OCI-M2 (cell line): ENCODE results near the gene VWA3B.
"Not testable (repeated sequence)": the region's sequence is repeated elsewhere in the genome, so short reads cannot be mapped to it uniquely, and the experiment has no call there.

ENCODE experiments used
- DNase-seq: peaks from one replicate; lab custom pipeline; 2025; ENCODE audit not compliant: unreplicated experiment; lab: John Stamatoyannopoulos, UW

Gene VWA3B, protein sequence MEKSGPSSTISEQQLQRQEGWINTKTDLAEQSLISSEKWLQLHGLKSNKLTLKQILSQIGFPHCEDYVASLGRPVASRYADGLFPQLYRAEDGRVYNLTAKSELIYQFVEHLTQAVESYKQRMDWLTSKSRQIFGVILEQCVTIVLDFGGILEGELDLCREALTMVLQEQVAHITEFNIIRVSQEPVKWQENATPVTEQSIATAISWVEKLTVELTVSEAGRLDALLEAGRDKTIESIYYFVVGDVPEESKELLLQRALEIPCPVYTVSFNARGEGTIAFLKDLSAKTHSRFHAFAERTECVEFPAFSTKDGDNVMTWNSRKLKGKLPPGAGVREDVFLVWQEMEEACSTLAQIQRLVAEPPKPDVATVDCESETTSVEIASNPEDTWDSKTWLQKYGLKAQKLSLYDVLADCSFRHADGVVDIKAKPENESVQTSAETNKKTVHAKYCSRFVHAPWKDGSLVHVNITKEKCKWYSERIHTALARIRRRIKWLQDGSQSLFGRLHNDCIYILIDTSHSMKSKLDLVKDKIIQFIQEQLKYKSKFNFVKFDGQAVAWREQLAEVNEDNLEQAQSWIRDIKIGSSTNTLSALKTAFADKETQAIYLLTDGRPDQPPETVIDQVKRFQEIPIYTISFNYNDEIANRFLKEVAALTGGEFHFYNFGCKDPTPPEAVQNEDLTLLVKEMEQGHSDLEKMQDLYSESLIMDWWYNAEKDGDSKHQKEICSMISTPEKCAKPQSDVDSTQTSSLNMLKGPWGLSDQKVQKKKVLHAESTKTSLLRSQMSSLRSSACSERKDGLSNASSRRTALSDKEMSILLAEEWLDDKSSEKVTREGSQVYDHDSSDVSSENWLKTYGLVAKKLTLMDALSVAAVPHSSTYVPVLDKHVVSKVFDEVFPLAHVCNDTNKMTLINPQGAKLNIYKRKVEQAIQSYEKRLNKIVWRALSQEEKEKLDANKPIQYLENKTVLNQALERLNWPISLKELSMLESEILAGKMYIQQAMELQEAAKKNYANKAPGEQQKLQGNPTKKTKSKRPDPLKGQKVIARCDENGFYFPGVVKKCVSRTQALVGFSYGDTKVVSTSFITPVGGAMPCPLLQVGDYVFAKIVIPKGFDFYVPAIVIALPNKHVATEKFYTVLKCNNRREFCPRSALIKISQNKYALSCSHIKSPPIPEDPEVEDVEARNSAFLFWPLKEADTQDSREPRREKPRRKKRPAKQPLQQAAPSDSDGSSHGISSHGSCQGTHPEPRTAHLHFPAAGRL (N-terminal part only)

DNA sequence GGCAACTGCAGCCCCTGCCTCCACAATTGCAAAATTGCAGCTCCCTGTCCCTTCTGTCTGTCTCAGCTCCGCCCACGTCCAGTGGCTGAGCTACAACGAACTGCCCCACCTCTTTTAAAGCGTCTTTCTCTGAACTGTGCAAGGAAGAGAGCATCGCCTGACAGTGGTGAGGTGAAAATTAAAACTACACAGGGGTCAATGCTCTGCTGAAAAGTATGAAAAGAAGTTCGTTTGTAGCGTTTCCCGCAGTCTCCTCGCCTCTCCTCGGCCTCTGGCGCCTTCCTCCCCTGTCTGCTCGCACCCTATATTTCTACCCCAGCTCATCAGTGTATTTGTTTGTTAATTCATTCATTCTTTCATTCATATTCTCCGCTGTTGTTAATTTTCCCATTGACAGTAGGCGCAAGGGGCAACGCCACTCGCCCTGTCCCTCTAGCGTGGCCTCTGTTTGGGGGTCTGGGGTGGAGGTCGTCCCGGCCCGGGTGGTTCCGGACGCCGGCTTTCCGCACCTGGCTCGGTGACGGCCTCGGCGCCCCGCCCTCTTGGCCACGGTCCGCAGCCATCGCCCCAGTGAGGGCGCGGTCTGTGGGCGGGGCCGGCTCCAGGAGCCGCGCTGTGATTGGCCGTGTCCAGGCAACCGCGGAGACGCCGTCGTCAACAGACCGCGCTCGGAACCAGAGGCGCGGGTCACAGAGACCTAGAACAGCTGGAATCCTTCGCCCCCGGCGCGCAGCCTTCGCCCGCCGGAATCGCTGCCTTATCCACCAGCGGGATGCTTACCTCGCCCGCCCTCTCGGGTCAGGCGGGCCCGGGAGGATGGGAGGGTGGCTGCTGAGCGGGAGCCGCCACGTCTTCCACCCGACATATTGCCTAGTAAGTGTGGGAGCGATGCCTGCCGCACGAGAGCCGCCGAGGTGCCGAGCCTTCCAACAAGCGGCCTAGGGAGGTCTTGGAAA lies at the start of gene VWA3B:
VWA3B (plus strand) TSS at position 677 of the 956 bp plus-strand sequence. CDS start 5,926 bp downstream, outside the sequence.
- no peak for DNase-seq

DNA sequence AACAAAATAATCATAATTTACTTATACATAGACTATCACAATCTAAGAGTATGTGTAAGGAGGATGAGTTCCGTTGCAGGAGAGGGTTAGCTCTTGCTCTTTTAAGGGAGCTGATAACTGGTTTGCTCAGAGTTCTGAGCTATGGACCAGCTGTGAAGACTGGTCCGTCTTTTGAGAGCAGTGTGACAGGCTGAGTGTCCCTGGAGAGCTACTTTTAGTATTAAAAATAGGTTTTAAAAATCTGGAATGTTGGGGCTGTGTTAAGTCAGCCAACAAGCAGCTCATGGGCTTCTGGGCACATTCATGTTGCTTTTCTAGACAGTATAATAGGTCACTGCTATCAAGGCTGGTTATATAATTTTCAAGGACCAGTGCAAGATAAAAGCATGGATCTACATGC lies 49.8 kb upstream of the VWA3B start:
- no peak for DNase-seq

DNA sequence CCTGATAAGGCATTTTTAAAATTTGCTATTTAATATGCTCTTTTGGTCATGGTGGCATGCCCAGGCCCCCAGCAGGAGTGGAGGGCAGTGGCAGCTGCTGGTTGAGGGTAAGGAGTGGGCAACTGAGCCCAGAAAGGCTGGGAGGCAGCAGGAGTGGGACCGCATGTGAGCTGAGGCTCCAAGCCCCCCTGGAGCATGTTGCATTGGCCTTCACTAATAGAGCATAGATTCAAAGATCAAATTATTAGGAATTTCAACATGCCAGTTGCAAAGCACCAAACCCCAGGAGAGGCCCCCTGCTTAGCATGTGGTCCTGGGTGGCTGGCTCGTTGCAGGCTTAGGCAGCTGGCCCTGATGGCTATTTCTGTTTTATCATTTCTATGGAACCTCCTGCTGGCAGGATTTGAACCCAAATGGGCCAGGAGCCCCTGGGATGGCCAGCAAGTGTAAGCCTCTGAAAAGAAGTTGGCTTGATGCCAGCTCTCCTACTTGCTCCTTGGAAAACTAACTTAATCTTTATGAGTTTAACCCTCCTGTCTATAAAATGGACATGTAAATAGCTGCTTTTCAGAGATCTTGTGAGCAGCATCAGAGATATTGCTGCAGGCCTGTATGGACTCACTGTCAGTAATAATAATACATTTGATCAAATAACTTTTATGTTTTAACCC lies 49.2 kb upstream of the VWA3B start:
- no peak for DNase-seq

DNA sequence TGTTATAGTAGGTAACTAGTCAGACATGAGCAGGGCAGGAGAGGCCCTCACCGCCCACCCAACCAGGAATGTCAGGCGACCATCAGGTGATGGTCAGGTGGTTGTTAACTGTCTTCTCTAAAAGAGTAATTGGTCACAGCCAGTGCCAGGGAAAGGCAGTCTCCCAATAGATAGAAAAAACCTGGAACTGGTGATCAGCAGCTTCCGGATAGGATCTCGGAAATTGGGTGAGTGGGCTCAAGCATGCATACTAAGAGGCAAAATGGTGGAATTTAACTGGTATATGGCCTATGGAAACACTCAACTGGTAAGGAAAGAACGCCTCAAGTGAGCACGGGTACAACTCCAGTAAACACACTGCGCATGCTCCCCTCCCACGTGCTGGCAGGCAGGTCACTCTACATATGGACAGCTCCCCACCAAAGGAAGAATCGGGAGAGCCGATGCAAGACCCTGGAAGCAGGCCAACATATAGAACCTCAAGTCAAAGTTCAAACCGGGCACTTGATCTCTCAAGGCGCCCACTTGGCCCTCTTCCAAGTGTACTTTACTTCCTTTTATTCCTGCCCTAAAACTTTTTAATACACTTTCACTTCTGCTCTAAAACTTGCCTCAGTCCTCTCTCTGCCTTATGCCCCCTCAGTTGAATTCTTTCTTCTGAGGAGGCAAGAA lies 47.7 kb upstream of the VWA3B start:
- no peak for DNase-seq

DNA sequence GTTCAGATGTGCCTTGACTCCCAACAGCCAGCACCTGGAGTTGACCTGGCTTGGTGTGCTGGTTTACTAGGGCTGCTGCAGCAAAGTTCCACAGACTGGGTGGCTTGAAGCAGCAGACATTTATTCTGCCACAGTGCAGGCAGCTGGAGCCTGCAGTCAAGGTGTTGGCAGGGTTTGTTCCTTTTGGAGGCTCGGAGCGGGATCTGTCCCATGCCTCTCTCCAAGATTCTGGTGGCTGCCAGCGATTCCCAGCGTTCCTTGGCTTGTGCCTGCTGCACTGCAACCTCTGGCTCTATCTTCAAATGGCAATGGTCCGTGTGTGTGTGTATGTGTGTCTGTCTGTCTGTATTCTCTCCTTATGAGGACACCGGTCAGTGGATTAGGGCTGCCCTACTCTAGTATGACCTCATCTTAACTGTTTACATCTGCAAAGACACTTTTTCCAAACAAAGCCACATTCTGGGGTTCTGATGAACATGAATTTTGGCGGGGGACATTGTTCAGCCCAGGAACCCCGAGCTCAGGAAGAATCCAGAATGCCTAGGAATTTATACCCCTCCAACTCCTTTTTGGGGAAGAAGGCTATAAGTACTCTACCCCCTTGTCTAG lies 46.5 kb upstream of the VWA3B start:
- no peak for DNase-seq

DNA sequence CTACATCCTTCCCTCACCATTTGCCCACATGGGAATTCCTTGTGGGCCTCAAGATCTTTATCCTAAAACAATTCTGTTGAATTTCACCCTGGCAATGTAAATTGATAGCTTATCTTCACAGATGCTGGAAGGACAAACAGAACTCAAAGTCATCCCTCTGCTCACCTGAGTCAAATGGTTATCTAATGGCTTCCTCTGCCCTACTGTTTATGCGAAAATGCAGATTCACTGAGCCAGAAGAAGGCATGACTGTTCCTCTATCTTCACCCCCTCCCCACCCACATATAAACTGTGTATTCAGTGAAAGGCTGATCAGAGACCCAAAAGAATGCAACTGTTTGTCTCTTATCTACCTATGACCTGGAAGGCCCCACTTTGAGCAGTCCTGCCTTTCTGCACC lies 43.9 kb upstream of the VWA3B start:
- no peak for DNase-seq

DNA sequence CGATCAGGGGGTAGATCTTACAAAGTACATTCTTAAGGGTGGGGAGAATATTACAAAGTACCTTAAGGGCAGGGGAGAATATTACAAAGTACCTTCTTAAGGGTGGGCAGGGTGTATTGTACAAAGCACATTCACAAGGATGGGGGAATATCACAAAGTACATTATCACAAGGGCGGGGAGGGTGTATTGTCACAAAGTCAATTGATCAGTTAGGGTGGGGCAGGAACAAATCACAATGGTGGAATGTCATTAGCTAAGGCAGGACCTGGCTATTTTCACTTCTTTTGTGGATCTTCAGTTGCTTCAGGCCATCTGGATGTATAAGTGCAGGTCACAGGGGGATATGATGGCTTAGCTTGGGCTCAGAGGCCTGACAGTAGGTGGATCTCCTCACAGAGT lies 42.2 kb upstream of the VWA3B start:
- DNase-seq, result not testable (repeated sequence)

DNA sequence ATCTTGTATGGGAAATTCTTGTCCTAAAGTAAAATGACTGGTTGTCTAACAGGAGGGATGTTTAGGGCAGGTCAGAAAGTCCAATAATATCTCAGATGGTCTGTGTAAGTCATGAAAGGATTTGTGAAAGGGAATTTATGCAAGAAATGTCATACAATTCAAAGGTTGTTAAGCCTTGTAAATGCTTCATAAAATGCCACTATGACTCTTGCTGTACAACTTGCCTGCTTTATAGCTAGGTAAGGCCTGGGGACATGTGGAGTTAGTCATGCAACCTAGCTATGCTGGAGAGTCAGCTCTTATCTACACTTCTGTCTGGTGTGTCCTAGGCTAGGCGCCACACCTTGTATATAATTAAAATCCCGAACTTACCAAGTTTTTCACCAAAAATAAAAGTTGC lies 36.9 kb upstream of the VWA3B start:
- no peak for DNase-seq

DNA sequence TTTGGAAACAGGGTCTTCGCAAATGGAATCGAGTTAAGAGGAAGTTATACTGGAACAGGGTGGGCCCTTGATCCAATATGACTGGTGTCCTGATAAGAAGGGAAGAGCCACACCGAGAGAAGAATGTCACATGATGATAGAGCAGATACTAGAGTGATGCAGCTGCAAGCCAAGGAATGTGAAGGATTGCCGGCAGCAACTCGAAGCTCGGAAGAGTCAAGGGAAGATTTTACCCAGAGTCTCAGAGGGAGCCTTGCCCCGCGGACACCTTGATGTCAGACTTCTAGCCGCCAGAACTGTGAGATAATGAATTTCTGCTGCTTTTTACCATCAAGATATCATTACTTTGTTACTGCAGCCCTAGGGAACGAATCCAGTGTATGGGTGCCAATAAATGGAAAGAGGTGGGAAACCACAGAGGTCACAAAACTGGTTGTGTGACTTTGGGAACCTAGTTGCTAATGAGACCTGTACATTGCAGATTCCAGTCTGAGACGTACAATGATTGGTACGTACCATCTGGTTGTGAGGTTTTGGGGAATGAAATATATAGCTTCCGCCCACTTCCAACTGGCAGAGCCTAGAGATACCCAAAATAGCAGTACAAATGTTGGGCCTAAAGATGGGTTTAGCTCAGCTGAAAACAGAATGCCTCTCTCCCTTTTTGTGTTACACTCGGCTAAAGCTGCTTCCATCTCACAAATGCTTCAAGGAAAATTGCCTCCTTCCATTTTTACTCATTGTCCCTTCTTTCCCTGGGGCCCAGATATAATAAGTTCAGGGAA lies 28.6 kb upstream of the VWA3B start:
- DNase-seq, result no peak

DNA sequence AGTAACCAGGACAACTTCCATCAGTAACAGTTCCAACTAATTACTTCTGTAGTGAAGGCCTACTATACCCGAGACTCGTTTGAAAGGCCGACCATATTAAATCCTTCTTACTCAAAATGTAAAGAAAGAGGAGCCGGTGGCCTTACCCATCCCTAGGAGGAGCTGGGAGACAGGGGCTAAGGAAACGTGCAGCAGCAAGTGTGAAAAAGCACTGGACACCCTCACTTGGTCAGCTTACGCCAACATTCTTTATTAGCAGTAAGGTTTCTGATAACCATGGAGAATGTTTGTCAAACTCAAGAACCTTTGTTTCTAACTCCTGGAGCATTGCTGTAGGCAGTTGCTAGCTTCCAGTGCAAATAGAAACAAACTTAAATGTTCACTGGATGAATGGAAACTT lies 26.7 kb upstream of the VWA3B start:
- no peak for DNase-seq

DNA sequence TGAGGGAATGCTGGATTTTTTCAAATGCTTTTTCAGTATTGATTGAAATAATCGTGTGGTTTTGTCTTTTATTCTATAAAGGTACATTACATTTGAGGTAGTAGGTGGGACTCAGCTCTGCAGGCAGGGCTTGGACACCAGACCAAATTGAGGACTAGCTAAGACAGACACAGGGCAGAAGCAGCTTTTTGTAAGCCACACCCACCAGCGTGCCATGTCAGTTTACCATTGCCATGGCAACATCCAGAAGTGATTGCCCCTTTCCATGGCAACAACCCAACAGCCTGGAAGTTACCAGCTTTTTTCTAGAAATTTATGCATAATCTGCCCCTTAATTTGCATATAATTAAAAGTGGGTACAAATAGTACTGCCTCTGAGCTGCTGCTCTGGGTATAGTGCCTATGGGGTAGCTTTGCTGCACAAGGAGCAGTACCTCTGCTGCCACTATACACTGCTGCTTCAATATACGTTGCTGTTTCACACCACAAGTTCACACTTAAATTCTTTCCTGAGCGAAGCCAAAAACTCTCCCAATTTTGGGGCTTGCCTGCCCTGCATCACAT lies 23.6 kb upstream of the VWA3B start:
- no peak for DNase-seq

DNA sequence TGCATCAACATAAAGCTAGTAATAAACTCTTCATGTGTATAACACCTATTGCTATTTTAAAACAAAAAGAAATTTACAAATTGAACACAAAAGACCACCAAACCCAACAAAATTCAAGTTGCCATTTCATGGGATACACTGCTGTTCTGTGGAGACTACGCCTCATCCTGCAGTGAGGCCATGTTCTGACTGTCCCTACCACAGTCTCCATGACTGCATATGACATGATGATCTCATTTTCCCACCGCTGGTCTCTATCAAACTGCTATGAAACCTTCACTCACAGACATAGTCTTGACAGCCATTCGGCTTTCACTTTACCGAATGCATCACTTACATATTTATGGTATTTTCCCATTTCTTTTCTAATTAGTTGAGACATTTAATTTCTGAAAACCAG lies 21.2 kb upstream of the VWA3B start:
- DNase-seq, result no peak

DNA sequence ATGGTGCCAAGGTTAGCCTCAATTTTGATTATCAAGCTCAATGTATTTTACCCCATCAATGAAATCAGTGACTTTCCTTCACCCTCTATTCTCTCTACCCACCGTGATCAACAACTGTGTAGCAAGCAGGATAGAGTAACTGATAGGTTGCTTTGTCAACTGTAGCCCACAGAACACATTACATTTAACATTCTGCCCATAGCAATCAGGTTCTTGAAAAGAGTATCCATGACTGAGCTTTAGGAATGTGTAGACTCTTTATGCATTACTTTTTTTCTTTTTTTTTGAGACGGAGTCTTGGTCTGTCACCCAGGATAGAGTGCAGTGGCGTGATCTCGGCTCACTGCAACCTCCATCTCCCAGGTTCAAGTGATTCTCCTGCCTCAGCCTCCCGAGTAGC lies 19.8 kb upstream of the VWA3B start:
- DNase-seq, result no peak

DNA sequence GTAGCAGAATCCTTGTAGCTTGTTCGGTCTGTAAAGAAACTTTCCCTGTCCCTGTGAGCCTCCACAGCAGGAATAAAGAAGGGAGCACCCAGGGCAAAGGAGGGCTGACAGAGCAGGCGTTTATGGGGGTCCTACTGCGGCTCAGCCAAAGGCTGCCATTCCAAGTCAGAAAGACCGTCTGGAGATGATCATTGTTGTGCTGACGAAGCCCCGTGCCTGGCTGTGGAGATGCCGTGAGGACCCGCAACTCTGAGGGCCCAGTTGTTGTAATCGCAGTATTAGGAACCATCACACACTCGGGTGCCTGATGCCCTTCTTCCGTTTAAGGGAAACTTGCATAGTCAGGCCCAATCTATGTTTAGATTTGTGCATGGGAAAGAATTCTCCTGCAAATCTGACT lies 16.9 kb upstream of the VWA3B start:
- DNase-seq, result no peak

DNA sequence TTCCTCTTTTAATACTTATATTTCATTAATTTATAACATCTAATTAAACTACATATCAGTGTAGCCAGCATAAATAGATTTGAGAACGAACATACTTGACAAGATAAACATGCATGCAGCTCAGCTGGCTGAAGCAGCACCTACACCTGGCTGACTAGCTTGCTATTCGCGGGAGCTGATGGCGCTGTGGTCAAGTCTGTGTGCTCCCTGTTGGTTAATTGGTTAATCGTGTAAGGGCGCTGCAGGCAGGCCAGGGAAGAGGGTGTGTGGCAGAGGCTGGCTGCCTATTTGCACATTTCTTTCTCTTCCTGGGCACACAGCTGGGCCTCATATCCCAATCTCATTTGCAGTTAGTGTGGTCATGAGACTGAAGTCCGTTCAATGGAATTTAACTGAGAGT lies 14.5 kb upstream of the VWA3B start:
- no peak for DNase-seq

DNA sequence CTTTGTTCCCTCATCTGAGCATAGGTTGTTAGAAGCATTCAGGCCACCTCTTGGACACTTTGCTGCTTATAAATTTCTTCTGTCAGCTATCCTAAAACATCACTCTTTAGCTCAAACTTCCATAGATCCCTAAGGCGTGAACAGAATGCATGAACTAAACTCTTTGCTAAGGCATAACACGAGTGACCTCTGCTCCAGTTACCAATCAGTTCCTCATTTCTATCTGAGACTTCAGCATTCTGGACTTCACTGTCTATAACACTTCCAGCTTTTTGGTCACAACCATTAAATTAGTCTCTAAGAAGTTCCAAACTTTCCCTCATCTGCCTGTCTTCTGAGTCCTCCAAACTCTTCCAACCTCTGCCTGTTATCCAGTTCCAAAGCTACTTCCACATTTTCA lies 8.3 kb upstream of the VWA3B start:
- DNase-seq, result no peak

DNA sequence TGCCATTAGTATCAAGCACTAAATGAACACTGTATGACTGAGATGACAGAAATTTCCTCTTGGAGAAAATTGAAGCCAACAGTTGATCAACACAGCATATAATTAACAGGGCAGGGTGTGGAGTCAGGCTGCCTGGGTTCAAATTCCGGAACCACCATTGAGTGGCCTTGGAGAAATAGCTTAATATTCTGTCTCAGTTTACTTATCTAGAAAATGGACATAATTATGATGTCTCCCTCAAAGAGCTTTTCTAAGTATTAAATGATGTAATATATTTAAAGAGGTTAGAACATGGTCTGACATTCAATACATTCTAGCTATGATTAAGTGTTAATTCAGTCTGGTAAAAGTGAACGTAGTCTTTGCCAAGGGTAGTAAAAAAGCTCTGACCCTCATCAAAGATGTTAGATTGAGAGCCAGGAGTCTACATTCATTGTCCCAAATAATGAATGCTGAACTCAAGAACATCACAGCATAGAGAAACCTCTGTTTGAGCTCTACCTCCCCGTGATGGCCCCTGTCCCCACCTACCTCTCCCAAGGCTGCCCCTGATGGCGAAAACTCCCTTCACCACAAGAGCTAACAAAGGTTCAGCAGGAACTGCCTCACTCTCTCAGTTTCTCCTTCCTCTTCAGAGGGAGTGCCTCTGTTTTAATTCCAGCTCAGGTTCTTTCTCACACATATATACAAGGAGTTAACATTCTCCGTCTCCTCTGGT lies 2.7 kb upstream of the VWA3B start:
- DNase-seq, result no peak
